HG02588 (cell line): ENCODE measurements around the gene WNT1.

Source experiments
- ATAC-seq: cut with Tn5 transposase; IDR thresholded peaks from one replicate; pipeline ENCODE4 v1.9.1; 2021; ENCODE audit warnings: mild to moderate bottlenecking, moderate library complexity; ENCODE audit not compliant: unreplicated experiment

The WNT1 gene

DNA sequence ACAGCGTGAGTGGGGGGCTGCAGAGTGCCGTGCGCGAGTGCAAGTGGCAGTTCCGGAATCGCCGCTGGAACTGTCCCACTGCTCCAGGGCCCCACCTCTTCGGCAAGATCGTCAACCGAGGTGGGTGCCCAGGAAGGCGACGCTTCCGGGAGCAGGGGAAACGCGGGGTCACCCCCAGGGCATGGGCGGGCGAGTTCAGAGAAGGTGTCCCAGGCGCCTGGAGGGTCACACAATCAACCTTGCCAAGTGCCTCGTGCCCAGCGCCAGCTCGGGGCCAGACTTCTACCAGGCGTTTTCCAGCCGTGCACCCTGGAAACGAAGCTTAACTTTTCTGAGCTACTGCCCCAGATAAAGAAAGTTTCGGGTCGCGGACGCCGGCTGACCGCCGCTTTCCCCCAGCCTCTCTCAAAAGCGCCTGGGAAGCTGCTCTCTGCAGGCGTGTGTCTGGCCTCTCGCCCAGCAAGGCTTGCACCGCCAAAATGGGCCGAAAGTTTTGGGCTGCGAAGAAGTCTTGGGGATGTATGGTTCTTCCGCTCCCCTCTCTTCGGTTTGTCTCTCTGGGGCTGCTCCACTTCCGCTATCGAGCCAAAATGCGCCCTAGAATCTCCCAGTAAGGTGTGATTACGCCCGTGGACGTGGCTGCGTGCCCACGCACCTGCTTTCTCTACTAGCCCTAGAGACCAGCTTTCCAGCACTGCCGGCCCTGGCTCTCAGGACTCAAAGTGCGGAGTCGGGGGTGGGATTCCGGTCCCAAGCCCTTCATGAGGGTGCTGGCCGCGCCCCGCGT lies 1.7 kb downstream of the WNT1 start:
- ATAC-seq: no peak

DNA sequence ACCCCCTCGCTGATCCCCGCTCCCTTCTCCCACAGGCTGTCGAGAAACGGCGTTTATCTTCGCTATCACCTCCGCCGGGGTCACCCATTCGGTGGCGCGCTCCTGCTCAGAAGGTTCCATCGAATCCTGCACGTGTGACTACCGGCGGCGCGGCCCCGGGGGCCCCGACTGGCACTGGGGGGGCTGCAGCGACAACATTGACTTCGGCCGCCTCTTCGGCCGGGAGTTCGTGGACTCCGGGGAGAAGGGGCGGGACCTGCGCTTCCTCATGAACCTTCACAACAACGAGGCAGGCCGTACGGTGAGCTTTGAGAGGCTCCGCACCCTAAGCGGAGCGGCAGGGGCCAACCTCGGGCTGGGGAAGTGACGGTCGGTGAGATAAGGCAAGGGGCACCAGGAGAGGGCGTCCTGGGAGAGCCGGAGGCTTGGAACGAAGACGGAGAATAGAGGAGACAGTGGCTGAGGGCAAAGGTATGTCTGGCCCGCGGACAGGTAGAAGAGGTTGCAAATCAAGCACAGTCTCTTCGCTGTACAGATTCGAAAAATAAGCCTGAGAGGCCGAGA lies 2.3 kb downstream of the WNT1 start:
- ATAC-seq: no peak

DNA sequence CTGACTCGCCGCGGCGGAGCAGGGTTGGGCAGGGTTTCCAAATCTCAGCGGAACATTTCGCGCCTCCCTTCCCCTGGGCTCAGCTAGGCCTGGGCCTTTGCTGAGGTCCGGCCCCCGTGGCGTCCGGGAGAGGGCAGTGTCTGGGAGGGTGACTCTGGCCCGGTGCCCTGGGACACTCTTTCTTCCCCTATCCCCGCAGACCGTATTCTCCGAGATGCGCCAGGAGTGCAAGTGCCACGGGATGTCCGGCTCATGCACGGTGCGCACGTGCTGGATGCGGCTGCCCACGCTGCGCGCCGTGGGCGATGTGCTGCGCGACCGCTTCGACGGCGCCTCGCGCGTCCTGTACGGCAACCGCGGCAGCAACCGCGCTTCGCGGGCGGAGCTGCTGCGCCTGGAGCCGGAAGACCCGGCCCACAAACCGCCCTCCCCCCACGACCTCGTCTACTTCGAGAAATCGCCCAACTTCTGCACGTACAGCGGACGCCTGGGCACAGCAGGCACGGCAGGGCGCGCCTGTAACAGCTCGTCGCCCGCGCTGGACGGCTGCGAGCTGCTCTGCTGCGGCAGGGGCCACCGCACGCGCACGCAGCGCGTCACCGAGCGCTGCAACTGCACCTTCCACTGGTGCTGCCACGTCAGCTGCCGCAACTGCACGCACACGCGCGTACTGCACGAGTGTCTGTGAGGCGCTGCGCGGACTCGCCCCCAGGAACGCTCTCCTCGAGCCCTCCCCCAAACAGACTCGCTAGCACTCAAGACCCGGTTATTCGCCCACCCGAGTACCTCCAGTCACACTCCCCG lies 3.0 kb downstream of the WNT1 start:
- no peak for ATAC-seq

DNA sequence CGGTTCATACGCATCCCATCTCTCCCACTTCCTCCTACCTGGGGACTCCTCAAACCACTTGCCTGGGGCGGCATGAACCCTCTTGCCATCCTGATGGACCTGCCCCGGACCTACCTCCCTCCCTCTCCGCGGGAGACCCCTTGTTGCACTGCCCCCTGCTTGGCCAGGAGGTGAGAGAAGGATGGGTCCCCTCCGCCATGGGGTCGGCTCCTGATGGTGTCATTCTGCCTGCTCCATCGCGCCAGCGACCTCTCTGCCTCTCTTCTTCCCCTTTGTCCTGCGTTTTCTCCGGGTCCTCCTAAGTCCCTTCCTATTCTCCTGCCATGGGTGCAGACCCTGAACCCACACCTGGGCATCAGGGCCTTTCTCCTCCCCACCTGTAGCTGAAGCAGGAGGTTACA lies 3.6 kb downstream of the WNT1 start:
- ATAC-seq: no peak

DNA sequence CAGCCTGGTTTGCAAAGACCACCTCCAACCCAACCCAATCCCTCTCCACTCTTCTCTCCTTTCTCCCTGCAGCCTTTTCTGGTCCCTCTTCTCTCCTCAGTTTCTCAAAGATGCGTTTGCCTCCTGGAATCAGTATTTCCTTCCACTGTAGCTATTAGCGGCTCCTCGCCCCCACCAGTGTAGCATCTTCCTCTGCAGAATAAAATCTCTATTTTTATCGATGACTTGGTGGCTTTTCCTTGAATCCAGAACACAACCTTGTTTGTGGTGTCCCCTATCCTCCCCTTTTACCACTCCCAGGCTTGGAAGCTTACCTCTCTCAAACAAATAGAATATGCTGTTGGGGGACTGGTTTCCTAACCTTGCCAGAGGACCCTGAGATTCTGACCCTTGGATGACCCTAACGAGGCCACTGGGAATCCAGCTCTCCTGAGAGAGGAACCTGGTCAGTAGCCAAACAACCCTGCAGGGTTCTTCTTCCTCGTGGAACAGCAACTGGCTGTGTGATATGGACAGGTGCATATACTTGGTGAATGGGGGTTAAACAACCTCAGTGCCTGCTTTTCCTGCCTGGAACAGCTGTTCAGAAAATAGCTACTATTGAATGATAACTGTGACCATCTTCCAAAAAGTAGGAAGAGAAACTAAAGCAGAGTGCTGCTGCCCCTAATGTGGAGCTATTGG lies 4.4 kb downstream of the WNT1 start:
- no peak for ATAC-seq

DNA sequence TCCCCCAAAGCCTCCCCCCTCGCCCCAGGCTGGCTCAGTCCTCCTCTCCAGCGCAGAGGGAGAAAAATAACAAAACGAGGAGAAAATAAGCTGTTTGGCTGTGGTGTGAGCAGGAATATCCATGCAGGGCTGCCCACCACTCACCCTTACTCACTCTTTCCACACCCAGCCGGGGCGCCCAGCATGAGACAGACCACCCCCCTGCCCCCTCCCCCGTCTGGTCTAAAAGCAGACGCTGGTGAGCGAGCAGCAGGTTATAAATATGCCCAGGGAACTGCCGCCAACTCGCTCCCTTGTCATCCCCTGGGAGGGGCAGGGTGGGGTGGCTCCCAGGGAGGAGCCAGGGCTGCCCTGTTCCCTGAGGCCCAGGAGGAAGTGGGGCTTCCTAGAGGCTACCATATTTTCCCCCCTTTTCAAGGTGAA lies 7.4 kb downstream of the WNT1 start:
- ATAC-seq: no peak

DNA sequence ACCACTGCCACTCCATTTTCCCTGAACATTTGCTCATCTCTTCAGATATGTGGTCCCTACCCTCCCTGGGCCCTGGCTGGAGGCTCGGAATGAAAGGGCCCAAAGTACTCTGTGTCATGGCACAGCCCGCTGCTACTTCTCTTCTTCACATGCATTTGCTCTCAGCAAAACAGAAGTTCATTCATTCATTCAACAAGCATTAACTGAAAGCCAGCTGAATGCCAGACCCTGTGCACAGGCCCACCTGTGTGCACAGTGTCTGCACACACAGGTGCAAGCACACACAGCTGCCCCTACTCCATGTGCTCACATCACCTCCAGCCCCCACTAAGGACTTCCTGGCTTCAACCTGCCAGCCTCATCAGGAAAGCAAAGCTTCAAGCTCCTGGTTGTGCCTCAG lies 7.8 kb downstream of the WNT1 start:
- no peak for ATAC-seq

DNA sequence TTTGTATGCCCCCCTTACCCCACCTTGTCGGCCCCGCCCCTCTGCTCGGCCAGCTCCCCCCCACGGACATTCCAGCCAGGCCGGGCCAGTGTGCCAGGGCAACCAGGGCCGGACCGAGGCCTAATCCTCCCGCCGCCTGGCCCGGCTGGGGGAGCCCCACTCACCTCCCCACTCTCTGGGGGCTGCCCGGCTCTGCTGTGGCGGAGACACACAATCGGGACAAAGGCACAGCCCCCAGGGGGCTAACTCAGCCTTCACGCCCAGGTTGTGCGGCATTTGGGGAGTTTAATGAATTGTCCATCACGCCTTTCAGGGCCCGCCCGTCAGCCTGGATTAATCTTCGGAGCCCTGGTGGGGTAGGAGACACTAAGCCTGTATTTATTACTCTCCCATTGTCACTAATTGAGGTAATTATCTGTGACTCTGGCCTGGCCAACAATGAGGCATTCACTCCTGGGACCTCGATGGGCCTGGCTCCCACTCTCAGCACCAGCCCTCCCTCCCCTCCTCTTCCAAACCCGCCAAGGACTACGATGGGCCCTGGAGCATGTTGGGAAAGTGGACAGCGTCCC lies 8.7 kb downstream of the WNT1 start:
- no peak for ATAC-seq

DNA sequence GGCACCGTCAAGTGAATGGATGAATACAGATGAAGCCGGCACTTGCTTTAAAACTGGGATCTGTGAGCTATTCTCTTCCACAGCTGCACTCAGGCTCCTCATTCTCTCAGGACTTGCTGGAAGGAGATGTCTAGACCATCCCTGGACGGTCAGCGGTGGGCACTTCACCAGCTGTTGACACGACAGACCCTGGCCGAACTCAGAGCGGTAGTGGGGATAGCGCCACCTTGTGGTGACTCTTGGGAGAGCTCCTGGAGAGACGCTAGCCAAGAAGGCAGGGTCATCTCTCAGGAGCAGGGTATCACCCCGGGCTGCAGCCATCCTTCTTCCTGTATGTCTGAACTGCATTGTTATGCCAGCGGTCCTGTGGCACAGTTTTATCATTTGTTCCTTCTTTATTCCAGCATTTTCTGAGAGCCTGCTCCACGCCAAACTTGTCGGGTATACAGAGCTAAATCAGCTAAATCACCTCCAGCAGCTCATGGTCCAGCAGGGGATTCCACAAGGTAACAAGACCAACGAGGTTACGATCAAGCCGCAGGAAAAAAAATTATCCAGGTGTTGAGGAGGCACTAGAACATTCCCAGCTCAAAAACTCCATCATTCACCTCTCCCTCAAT lies 10.0 kb downstream of the WNT1 start:
- ATAC-seq: no peak

DNA sequence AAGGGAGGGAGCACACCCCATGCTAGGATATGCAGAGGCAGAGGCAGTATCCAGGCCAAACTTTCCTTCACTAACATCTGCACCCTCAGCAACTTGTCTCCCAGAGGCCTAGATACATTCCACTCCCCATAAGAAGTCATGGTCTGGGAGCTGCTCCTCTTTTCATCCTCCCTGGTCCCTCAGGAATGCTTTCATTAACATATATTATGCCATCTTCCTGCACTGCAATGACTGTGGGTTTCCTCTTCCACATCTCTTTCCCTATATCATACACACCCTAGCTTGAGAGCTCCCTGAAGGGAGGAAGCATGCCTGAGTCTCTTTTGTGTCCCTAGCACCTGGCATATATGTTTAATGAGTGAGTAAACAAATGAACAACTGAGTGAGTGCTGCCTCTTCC lies 12.4 kb downstream of the WNT1 start:
- no peak for ATAC-seq

DNA sequence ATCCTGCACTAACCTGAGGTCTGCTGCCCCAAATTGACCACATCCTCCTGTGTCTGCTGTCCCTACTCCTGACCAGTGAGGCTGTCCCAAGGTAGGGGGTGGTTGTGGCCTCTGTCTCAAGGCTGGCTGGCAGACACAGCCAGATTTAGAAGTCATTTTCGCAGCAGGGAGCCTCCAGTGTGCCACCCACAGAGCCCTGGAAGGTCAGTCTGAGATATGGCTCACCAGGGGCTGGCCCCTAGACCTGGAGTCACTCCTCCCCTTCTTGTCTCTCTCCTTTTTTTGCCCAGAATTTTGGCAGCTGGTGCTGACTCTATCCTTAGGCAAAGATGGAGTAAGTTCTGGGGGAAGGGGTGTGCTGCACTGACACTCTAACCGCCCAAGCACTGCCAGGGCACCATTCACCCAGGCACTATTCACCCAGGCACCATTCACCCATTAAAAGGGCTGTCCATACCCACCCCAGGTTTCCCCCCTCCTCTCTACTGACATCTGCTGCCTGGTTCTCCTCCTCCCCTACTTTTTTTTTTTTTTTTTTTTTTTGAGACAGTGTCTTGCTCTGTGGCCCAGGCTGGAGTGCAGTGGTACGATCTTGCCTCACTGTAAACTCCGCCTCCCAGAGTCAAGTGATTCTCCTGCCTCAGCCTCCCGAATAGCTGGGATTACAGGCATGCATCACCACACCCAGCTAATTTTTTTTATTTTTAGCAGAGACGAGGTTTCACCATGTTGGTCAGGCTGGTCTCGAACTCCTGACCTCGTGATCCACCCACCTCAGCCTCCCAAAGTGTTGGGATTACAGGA lies 13.3 kb downstream of the WNT1 start:
- no peak for ATAC-seq

DNA sequence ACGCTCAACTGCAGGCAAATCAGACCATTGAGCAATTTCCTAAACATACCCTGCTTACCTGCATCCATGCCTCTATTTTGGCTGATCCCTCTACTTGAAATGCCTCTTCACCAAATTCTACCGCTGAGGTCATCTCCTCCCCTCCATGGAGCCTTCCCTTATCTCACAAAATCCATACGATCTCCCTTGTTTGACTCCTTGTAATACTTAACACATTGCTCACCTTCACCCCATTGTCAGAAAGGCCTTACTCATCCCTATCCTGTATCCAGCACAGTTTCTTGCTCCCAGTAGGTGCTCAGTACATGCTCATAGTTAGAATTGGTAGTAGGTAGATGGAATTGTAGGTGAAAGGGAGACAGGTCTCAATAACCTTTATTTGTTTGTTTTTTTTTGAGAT lies 15.7 kb downstream of the WNT1 start:
- no peak for ATAC-seq

DNA sequence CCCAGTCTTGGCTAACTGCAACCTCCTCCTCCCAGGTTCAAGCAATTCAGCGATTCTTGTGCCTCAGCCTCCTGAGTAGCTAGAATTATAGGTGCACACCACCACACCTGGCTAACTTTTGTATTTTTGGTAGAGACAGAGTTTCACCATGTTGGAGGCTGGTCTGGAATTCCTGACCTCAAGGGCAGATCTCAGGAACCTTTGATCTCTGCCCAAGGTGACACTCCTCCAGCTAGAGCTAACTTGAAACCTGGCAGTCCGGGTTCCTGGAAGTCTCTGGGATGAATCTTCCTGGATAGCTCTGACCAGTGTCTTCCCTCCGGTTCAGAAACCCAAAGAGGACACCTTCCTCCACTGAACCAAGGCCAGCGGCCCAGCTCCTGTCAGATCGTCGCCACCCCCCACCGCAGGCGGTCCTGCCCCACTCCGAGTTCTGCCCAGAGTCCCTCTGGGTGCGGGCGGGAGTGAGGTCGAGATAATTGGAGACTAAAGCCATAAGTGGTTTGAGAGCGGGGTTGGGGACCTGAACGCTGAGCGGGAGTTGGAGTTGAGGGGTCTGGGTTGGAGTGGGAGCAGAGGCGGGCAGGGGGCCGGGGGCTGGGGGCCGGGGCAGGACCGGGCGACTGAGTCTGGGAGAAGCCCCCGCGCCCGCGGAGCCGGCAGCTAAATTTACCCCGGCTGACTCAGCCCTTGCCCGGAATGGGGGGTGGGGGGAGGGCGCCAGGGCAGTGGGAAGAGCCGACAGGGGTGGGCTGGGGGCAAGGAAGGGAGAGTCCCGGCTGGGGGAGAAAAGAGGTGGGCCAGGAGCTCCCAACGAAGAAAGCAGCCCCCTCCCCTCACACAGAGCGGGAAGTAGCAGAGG lies 16.3 kb downstream of the WNT1 start:
- ATAC-seq: no peak

DNA sequence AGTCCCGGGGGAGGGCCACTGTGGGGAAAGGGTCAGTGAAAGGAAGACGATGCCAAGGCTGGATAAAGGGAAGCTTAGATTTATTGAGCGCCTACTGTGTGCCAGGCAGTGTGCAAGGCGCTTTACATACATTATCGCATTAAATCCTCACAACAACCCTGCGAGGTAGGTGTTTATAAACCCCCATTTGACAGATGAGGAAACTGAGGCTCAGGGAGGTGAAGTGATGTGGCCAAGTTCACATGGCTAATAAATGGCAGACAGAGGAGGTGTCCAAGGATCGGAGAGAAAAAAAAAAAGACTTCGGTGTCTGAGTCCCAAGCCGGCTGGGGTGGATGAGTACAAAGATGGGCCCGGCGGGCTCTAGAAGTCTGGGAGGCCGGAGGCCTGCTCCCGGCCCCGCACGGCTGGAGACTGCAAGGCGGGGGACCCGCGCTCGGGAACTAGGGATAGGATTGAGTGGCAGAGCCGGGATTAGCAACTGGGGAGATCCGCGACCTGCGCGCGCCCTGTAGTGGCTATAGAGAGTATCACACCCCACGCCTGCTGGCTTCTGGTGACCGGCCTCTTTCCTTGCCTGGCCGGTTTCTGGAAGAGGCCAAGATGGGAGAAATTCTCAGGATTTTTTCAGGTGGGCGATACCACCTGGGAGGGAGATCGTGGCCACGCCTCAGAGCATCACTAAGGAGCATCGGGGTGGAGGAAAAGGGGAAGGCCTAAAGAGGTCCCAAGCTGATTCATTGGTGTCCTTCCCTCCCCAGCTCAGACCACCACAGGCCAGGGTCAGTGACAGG lies 17.2 kb downstream of the WNT1 start:
- no peak for ATAC-seq

DNA sequence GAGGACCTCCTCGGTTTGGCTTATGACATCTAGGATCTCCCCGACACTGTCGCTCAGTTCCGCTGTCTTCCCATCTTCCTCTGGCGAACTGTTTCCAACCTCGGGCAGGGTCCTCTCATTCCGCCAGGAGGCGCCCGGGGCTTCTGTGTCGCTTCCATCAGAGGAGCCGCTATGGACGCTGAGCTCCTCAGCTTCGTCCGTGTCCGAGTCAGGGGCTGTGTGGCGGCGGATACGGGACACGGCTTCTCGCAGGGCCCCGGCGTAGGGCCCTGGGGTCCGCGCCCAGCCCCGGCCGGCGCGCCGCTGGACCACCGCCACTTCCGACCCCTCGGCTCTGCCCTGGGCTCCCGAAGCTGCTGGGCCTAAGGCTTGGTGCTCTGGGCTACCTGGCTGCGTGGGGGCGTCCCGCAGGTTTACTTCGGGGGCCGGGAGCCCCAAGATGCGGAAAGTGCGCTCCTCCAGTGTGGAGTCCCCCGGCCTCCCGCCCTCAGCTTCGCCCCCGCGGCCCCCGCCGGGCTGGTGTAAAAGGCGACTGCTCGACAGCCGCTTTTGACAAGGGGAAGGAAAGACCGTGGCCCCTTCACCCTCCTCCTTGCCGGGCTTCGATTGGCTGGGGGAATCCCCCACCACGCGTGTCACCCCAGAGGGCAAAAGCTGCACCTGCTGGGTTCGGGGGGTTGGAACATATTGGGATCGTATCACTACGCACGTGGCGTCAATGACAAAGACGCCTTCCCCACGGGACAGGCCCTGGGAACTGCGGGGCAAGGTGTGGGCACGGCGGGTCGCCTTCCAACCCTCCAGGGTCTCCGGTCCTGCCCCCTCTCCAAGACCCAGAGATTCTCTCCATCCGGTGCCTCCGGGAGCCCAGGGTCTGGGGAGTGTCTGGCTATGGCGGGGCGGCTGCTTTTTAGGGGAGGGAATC lies 18.9 kb downstream of the WNT1 start:
- no peak for ATAC-seq

DNA sequence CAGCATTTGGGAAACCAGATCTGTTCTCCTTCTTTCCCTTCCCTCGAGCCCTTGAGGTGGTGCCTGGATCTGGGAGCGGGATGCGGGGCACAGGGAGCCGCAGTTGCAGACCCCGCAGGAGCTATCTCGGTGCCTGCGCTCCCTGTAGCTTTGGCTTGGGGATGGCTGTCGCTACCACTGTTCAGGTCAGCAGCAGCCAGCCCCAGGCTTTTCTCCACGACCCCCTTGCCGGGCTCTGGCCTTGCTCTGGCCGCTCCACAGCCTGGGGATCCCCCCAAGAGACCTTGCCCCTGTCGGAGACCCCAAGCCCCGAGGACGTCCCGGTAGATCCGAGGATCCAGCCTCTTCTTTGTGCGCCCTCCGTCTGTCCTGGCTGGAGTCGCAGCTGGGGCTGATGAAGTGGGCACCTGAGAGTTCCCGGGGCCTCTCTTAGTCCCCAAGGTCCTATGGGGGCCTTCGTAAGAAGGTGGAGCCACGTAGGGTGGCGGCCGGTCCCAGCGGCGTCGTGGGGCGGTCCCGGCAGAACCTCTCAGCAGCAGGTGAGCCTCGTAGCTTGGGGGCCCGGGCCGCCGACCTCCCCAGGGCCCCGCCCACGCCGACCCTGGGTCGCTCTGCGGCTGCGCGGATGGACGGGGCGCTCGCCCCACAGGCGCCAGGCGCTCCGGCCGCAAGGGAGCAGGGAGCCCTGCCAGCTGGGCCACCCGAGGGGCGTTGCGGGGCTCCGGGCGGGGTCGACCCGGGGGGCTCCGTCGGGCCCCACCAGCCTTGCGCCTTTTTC lies 19.8 kb downstream of the WNT1 start:
- peak; percentile 39 for ATAC-seq
